Breast epithelium (tissue), 4 donors: ENCODE results near the gene NDUFAF2. TPM values are rescaled to one million over a fixed set of nuclear protein-coding genes. Genes with fewer than 3 reads are reported as not detected.

Source experiments
- DNase-seq, 2 donors: peaks; one replicate each; pipeline ENCODE4 v3.0.0-alpha.2; 2019; ENCODE audit warnings: low spot score in 2 of 2
- H3K27ac ChIP-seq, 2 donors: fragments of 200-600 bp; sonication (generic) in 1 of 2; one replicate each; pipeline ENCODE4 v1.5.1; 2016 to 2019; ENCODE audit warnings: mild to moderate bottlenecking in 1 of 2
- H3K27me3 ChIP-seq, 2 donors: fragments of 200-600 bp; sonication (generic) in 1 of 2; one replicate each; pipeline versions ENCODE4 v1.5.1 to v1.6.0; 2017 to 2019; ENCODE audit warnings: control low read depth in 1 of 2, mild to moderate bottlenecking in 1 of 2
- H3K36me3 ChIP-seq: fragments of 200-600 bp; one replicate; pipeline ENCODE4 v1.5.1; 2019
- H3K4me1 ChIP-seq, 2 donors: fragments of 200-600 bp; sonication (generic); one replicate each; pipeline ENCODE4 v1.5.1; 2016 to 2019; ENCODE audit warnings: control low read depth in 1 of 2
- H3K4me3 ChIP-seq, 3 donors: fragments of 200-600 bp; sonication (generic); 1 replicate in 2 of 3; 2 replicates in 1 of 3; pipeline ENCODE4 v1.5.1; 2016 to 2019; ENCODE audit warnings: mild to moderate bottlenecking in 3 of 3, moderate library complexity in 2 of 3
- H3K9me3 ChIP-seq, 2 donors: fragments of 200-600 bp; sonication (generic) in 1 of 2; one replicate each; pipeline ENCODE4 v1.5.1; 2016 to 2019; ENCODE audit warnings: control low read depth in 1 of 2
- POLR2A ChIP-seq: fragments of 450-650 bp; IDR thresholded peaks from one replicate; pipeline ENCODE4 v1.6.1; 2016; ENCODE audit warnings: antibody characterized with exemption, mild to moderate bottlenecking, moderate library complexity
- POLR2AphosphoS5 ChIP-seq, 3 donors: sonication (generic); formaldehyde crosslinking; IDR thresholded peaks; one replicate each; pipeline ENCODE4 v1.6.1; 2017; ENCODE audit warnings: antibody characterized with exemption in 3 of 3
- intact Hi-C: fragments of 100-400 bp; cut with DNase I; formaldehyde crosslinking; loops from one replicate; pipeline ENCODE4 v1.15.1; 2023; ENCODE audit warnings: low total_unique reads
- total RNA-seq, 3 donors: library from RNA; depleted of rRNA; stranded (reverse); fragments of >200 nt; gene quantifications; one replicate each; pipeline ENCODE4 v1.1.0, GENCODE V29; 2016
- TF ChIP-seq, protein P1 (sequence below), 3 donors: fragments of 450-650 bp; IDR thresholded peaks; one replicate each; pipeline ENCODE4 v1.5.1; 2016 to 2017; ENCODE audit warnings: antibody characterized with exemption in 3 of 3, mild to moderate bottlenecking in 3 of 3, moderate library complexity in 3 of 3

Gene NDUFAF2, protein sequence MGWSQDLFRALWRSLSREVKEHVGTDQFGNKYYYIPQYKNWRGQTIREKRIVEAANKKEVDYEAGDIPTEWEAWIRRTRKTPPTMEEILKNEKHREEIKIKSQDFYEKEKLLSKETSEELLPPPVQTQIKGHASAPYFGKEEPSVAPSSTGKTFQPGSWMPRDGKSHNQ
- total RNA-seq = 10 to 100 TPM; 14.9 to 22.6 (median 19.8) TPM

DNA sequence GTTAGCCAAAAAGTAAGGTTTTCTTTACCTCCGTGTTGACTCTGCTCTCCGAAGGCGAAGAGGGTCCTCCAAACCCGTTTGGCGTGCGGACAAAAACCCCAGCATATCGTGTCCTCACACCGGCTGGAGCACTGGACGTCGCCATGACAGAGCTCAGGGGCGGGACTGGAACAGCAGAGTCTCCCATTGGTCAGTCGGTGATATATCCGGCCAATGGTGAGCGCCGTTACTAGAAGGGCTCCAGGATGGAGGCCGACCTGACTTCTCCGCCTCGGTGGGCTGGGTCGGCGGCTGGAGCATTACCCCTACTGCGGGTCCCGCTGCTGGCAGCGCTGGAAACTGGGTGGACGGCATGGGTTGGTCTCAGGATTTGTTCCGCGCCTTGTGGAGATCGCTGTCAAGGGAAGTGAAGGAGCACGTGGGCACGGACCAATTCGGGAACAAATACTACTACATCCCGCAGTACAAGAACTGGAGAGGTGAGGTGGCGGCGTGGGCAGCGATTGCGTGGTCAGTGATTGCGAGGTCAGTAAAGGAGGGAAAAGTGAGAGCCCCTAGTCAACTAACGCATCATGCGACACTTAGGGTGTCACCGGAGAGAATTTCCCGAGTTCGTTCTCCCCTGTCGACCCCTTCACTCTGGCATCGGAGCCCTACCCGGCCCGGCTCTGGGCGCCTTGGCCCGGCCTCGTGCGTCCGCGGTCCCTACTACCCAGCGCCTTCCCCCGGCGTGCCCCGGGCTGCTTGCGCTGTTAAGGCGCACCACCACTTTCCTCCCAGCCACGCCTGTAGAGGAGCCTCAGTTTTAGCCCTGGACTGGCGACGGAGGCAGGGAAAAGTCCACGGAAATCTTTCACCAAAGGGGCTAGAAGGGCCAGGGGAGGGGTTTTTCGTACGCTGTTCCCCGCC, at the start of gene NDUFAF2, which contains the start of gene ERCC8:
TSS of gene NDUFAF2 (plus strand) at position 302 of the 909 bp plus-strand sequence. CDS start at position 353, 51 bp downstream.
TSS of gene ERCC8 (minus strand) at position 167 of the 909 bp plus-strand sequence. CDS start at position 105, 62 bp downstream.
- no peaks in the 10 kb centered on the region for H3K27me3 ChIP-seq
- peak within 1 kb of the TSS; percentile 67 to 79 (median 75) for H3K4me3 ChIP-seq
- DNase-seq = peak; percentile 87 to 88
- intact Hi-C loops = no loop called here
- H3K9me3 ChIP-seq = no peaks in the 10 kb centered on the region
- peak within 1 kb of the TSS; percentile 81 to 82 for H3K27ac ChIP-seq
- H3K36me3 ChIP-seq = no peaks in the 10 kb centered on the region
- peak; percentile 37 for TF ChIP-seq POLR2A
- peak; percentile 38 to 53 (median 39) for TF ChIP-seq POLR2AphosphoS5 (IDR thresholded peaks at IDR 0.05)
- TF ChIP-seq, protein P1, sequence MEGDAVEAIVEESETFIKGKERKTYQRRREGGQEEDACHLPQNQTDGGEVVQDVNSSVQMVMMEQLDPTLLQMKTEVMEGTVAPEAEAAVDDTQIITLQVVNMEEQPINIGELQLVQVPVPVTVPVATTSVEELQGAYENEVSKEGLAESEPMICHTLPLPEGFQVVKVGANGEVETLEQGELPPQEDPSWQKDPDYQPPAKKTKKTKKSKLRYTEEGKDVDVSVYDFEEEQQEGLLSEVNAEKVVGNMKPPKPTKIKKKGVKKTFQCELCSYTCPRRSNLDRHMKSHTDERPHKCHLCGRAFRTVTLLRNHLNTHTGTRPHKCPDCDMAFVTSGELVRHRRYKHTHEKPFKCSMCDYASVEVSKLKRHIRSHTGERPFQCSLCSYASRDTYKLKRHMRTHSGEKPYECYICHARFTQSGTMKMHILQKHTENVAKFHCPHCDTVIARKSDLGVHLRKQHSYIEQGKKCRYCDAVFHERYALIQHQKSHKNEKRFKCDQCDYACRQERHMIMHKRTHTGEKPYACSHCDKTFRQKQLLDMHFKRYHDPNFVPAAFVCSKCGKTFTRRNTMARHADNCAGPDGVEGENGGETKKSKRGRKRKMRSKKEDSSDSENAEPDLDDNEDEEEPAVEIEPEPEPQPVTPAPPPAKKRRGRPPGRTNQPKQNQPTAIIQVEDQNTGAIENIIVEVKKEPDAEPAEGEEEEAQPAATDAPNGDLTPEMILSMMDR (IDR thresholded peaks at IDR 0.05) = no peak
- H3K4me1 ChIP-seq = no peaks in the 10 kb centered on the region

DNA sequence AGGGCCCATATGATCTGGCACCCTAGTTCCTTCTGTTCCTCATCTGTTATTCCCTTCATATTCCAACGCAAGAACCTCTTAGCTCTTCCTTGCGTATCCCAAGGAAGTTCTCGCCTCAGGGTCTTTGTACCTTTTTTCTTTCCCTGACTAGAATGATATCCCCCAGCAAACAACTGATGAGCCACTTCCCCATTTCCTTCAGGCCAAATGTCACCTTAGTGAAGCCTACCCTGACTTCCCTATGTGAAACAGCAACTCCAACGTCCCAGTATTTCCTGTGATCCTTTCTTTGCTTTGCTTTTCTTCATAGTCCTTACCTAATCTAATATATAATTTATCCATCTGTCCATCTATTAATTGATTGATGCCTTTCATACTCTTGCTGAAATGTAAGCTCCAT, 48.0 kb upstream of the NDUFAF2 start:
- Histone ChIP-seq H3K4me1 (no peaks in the 10 kb centered on the region), H3K9me3 (no peaks in the 10 kb centered on the region), H3K36me3 (no peaks in the 10 kb centered on the region), H3K27me3 (no peaks in the 10 kb centered on the region), H3K27ac (no peak overlapping the region), H3K4me3 (no peak overlapping the region)
- TF ChIP-seq, protein P1 (IDR thresholded peaks at IDR 0.05) = no peak
- TF ChIP-seq POLR2AphosphoS5 (IDR thresholded peaks at IDR 0.05) (no peak), POLR2A (no peak)
- DNase-seq = no peak
- intact Hi-C loops = no loop called here

DNA sequence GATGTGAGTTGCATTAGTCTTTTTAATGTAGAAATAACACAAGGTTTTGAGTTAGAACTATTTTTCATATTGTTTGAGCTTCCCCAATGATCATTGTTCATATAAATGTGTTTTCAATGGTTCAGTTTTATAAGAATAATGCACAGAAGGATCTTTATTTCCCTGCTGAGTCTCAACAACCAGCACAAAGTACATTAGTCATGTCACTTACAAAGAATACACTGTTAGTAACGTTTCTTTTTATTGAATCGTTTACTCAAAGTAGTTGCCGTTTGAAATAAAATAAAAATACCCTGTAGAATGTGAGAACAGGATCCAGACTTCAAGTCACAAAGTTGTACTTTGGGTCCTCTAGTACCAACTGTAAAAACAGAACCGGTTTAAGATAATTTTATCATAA, 41.6 kb upstream of the NDUFAF2 start:
- Histone ChIP-seq H3K27me3 (no peaks in the 10 kb centered on the region), H3K4me3 (no peak overlapping the region), H3K4me1 (no peaks in the 10 kb centered on the region), H3K36me3 (no peaks in the 10 kb centered on the region), H3K27ac (no peak overlapping the region), H3K9me3 (no peaks in the 10 kb centered on the region)
- DNase-seq = no peak
- TF ChIP-seq, protein P1 (IDR thresholded peaks at IDR 0.05) = no peak
- no peak for TF ChIP-seq POLR2AphosphoS5 (IDR thresholded peaks at IDR 0.05)
- no peak for TF ChIP-seq POLR2A
- intact Hi-C loops = no loop called here

DNA sequence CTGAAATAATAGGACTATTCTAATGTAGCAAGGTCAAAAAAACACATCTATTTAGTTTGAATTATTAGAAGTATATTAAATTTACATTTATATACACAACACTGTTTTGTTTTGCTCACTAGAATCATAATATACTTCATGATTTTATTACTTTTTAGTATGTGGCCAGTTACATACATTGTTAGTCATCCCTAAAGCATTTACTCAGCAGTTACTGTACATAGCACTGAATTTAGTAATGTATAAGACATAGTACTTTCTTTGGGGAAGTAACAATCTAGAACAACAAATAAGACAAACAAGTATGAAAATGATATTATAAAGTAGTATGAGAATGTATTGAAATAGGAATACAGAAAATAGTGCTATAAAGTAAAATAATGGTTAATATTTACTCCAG, 28.4 kb upstream of the NDUFAF2 start:
- TF ChIP-seq POLR2A = no peak
- no peak for TF ChIP-seq POLR2AphosphoS5 (IDR thresholded peaks at IDR 0.05)
- TF ChIP-seq, protein P1 (IDR thresholded peaks at IDR 0.05) = no peak
- DNase-seq = no peak
- Histone ChIP-seq H3K27me3 (no peaks in the 10 kb centered on the region), H3K4me3 (no peak overlapping the region), H3K4me1 (no peaks in the 10 kb centered on the region), H3K27ac (no peak overlapping the region), H3K9me3 (no peaks in the 10 kb centered on the region), H3K36me3 (no peaks in the 10 kb centered on the region)
- intact Hi-C loops = no loop called here

DNA sequence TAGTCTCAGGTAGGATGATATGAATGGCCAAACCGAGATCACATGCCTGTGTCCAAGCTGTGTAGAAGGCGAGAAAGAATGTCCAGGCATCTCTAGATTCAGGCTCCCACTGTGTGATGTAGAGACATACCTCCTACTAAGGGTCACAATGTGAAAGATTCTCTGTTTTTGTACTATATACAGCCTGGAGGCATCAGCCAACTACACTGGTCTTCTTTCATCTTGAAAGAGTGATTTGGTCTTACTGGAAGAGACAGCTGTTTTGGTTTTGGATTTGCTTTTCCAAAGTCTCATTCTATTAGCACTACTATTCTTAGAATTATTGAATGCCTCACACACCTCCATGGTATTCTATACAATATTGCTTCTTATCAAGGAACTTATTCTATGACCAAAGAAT, 26.5 kb upstream of the NDUFAF2 start:
- intact Hi-C loops = no loop called here
- Histone ChIP-seq H3K4me3 (no peak overlapping the region), H3K27me3 (no peaks in the 10 kb centered on the region), H3K36me3 (peaks cover 5% of the 10 kb centered on the region), H3K27ac (no peak overlapping the region), H3K4me1 (no peaks in the 10 kb centered on the region), H3K9me3 (no peaks in the 10 kb centered on the region)
- TF ChIP-seq POLR2AphosphoS5 (IDR thresholded peaks at IDR 0.05) (no peak), POLR2A (no peak)
- TF ChIP-seq, protein P1 (IDR thresholded peaks at IDR 0.05) = no peak
- no peak for DNase-seq
